ENCODE data around the gene C2.

C2 gene

DNA sequence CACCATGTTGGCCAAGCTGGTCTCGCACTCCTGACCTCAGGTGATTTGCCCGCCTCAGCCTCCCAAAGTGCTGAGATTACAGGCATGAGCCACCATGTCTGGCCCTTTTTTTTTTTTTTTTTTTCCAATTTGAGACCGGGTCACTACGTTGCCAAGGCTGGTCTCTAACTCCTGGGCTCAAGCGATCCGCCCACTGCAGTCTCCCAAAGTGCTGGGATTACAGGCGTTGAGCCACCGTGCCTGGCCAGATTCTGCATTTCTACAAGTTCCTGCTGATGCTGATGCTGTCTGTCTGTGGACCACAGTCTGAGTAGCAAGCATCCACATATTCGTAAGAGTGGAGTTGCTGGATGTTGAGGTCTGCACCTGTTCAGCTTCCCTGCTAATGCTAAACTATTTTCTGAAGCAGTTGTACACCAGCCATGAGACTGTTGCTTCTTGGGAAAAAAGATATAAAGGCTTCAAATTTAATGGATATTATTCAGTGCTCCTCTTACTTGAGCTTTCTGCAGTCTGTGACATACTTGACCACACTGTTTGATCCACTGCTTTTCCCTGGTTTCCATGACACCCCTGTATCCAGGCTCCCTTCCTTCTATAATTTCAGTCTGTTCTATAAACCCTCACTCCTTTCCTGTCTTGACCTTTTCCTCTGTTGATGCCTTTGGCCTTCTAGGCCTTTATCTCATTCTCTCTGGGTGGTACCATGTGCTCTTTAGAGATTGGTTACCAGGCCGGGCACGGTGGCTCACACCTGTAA lies 15.5 kb upstream of the C2 start:
- no peak overlapping the region for H3K4me3 ChIP-seq (replicated peaks; ENCODE audit: low read depth, low read length)
- DNase-seq (ENCODE audit: extremely low read depth, low read depth), result no peak
- TF ChIP-seq, protein P1, sequence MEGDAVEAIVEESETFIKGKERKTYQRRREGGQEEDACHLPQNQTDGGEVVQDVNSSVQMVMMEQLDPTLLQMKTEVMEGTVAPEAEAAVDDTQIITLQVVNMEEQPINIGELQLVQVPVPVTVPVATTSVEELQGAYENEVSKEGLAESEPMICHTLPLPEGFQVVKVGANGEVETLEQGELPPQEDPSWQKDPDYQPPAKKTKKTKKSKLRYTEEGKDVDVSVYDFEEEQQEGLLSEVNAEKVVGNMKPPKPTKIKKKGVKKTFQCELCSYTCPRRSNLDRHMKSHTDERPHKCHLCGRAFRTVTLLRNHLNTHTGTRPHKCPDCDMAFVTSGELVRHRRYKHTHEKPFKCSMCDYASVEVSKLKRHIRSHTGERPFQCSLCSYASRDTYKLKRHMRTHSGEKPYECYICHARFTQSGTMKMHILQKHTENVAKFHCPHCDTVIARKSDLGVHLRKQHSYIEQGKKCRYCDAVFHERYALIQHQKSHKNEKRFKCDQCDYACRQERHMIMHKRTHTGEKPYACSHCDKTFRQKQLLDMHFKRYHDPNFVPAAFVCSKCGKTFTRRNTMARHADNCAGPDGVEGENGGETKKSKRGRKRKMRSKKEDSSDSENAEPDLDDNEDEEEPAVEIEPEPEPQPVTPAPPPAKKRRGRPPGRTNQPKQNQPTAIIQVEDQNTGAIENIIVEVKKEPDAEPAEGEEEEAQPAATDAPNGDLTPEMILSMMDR (IDR thresholded peaks at IDR 0.05; ENCODE audit: low read depth, low read length, missing control alignments), result no peak

DNA sequence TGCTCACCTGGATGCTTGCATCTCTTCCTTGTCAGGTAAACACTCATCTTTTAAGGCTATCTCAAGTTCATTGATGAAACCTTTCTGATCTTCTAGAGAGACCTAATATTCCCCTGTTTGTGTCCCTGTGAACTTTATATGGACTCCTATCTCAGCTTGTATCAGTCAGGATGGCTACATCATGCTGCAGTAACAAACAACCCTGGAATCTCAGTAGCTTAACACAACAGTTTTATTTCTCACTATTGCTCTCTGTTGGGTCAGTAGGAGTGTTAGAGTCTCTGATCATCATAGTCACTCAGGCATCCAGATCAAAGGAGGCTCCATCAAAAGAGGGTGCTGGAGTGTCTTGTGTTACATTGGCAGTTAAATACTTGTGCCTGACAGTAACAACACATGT lies 12.2 kb upstream of the C2 start:
- TF ChIP-seq, protein P1 (IDR thresholded peaks at IDR 0.05; ENCODE audit: low read depth, low read length, missing control alignments), result no peak
- no peak overlapping the region for H3K4me3 ChIP-seq (replicated peaks; ENCODE audit: low read depth, low read length)
- DNase-seq (ENCODE audit: extremely low read depth, low read depth), result no peak

DNA sequence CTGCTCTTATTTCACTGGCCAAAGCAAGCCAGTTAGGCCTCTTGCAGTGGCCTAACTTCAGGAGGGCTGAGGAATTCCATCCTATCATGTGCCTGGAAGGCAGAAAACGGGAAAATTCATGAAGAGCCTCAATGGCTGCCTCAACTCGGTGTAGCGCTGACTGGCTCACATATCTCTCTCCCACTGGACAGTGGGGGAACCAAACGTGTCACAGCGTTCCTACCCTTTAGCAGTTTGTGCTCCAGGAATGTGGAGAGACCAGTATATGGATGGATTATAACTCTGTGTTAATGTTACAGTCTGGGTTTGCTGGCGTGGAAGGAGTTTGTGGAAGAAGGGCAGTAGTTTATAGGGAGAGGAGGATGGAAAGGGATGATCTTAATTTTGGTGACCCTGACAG lies 11.8 kb upstream of the C2 start:
- DNase-seq (ENCODE audit: extremely low read depth, low read depth), result no peak
- TF ChIP-seq, protein P1 (IDR thresholded peaks at IDR 0.05; ENCODE audit: low read depth, low read length, missing control alignments), result no peak
- H3K4me3 ChIP-seq (replicated peaks; ENCODE audit: low read depth, low read length), result no peak overlapping the region

DNA sequence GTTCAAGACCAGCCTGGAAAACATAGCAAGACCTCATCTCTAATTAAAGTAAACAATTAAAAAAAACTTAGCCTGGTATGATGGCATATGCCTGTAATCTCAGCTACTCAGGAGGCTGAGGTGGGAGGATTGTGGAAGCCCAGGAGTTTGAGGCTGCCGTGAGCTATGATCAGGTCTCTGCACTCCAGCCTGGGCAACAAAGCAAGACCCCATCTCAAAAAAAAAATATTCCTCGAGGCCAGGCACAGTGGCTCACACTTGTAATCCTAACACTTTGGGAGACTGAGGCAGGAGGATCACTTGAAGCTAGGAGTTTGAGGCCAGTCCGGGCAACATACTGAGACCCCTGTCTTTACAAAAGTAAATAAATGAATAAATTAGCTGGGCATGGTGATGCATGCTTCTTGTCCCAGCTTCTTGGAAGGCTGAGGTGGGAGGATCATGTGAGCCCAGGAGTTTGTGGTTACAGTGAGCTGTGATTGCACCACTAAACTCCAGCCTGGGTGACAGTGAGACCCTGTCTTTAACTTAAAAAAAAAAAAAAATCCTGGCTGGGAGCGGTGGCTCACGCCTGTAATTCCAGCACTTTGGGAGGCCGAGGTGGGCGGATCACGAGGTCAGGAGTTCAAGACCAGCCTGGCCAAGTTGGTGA lies 9.3 kb upstream of the C2 start:
- no peak overlapping the region for H3K4me3 ChIP-seq (replicated peaks; ENCODE audit: low read depth, low read length)
- TF ChIP-seq, protein P1 (IDR thresholded peaks at IDR 0.05; ENCODE audit: low read depth, low read length, missing control alignments), result no peak
- no peak for DNase-seq (ENCODE audit: extremely low read depth, low read depth)

DNA sequence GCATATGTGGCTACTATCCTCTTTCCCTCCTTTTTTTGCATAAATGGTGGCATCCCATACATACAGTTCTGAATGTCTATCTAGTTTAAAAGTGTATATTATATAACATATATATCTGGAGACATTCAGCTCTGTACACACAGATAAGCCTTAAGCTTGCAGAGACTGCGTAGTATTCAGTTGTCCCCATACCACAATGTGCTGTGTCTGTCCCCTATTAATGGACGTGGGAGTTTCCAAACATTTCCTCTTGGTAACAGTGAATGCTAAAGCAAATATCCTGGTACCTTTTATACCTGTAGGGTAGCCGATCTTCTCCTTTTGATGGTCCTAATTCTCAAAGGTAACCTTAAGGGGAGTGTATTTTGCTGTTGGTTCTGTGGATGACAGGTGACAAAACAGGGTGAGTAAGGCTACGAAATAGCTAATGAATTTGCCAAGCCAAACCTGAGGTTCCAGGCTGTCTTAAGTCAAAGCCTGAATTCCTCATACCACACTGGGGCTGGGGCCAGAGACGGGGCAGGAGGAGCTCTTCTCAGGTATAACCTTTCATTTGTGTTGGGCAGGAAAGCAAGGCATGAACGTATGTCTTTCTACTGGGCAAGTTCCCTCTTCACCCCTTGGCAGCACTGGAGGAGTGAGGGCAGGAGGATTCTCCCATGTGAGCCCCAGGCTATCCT lies 7.8 kb upstream of the C2 start:
- no peak for DNase-seq (ENCODE audit: extremely low read depth, low read depth)
- no peak overlapping the region for H3K4me3 ChIP-seq (replicated peaks; ENCODE audit: low read depth, low read length)
- TF ChIP-seq, protein P1 (IDR thresholded peaks at IDR 0.05; ENCODE audit: low read depth, low read length, missing control alignments), result no peak

DNA sequence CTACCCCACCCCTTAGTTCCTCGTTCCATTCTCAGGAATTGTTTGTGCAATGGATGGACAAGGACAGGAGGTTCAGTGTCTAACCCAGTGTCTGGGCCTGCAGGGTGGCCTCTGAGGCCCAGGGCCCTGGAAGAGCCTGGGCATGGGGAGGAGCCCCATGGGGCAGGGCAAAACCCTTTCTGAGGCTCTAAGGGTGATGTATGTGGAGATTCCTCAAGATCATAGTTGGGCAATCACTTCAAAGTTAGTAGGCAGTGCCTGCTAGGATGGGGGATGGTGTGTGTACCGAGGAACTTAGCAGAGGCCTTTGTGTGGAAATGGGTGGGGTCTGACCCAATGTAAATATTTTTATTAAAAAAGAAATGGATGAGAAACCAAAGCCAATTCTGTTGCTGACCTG lies 6.7 kb upstream of the C2 start:
- H3K4me3 ChIP-seq (replicated peaks; ENCODE audit: low read depth, low read length), result no peak overlapping the region
- TF ChIP-seq, protein P1 (IDR thresholded peaks at IDR 0.05; ENCODE audit: low read depth, low read length, missing control alignments), result no peak
- no peak for DNase-seq (ENCODE audit: extremely low read depth, low read depth)

All from HFF-Myc (cell line).